Panc1 (cell line): ENCODE data around the gene SFPQ. TPM values are rescaled to one million over a fixed set of nuclear protein-coding genes. Genes with fewer than 3 reads are reported as not detected.

Source experiments
- ATAC-seq: fragments of 200-7000 bp; cut with Tn5 transposase; 2 replicates; pipeline ENCODE4 v1.9.1; 2020; ENCODE audit warnings: mild to moderate bottlenecking, moderate library complexity
- BruUV-seq: library from RNA; stranded (reverse); fragments of 400-500 nt; replicated peaks from 2 replicates; lab custom pipeline; 2021; lab: Mats Ljungman, UMichigan
- CTCF ChIA-PET: fragments of 300-600 bp; sonication (Branson Sonifier 250); formaldehyde crosslinking; loops from one replicate; lab custom pipeline; 2022; ENCODE audit warnings: antibody characterized with exemption; lab: Charles Lee
- POLR2A ChIA-PET: fragments of 300-600 bp; sonication (Branson Sonifier 250); formaldehyde crosslinking; loops from one replicate; lab custom pipeline; 2022; ENCODE audit warnings: antibody characterized with exemption; lab: Charles Lee
- DNase-seq: peaks from one replicate; pipeline ENCODE4 v3.0.0-alpha.2; 2010; ENCODE audit warnings: low read depth, low spot score
- H3K27ac ChIP-seq: 2 replicates; pipeline ENCODE4 v1.5.1; 2011; ENCODE audit warnings: mild to moderate bottlenecking, low read length, inconsistent platforms
- H3K27me3 ChIP-seq: fragments of 200-500 bp; sonication (Bioruptor generic); 2 replicates; pipeline ENCODE4 v1.6.0; 2014; ENCODE audit warnings: low read length, inconsistent platforms; ENCODE audit not compliant: control insufficient read depth, insufficient read depth
- H3K36me3 ChIP-seq: fragments of 200-500 bp; sonication (Bioruptor generic); 2 replicates; pipeline ENCODE4 v1.5.1; 2014; ENCODE audit warnings: inconsistent platforms, mild to moderate bottlenecking, low read length, moderate library complexity; ENCODE audit not compliant: control insufficient read depth, insufficient read depth
- H3K4me1 ChIP-seq: 2 replicates; pipeline ENCODE4 v1.5.1; 2011; ENCODE audit warnings: inconsistent platforms, mild to moderate bottlenecking, low read length, moderate library complexity; ENCODE audit not compliant: control insufficient read depth, insufficient read depth
- H3K4me3 ChIP-seq, 2 experiments: 2 replicates each; pipeline ENCODE4 v1.5.1; 2011 to 2012; ENCODE audit warnings: low read depth in 2 of 2, low read length in 2 of 2, mild to moderate bottlenecking in 2 of 2, inconsistent platforms in 1 of 2, moderate library complexity in 1 of 2
- H3K9me3 ChIP-seq: fragments of 200-500 bp; sonication (Bioruptor generic); 2 replicates; pipeline ENCODE4 v1.5.1; 2014; ENCODE audit warnings: low read depth, mild to moderate bottlenecking, inconsistent platforms, low read length, moderate library complexity; ENCODE audit not compliant: control insufficient read depth, insufficient read depth
- POLR2AphosphoS5 ChIP-seq: IDR thresholded peaks from 2 replicates; pipeline ENCODE4 v1.6.1; 2012; ENCODE audit warnings: mild to moderate bottlenecking, low read depth, low read length, moderate library complexity
- SIN3A ChIP-seq: IDR thresholded peaks from 2 replicates; pipeline ENCODE4 v1.6.1; 2012; ENCODE audit warnings: low read depth, mild to moderate bottlenecking, low read length, moderate library complexity, borderline replicate concordance; ENCODE audit not compliant: insufficient read depth
- TCF7L2 ChIP-seq: IDR thresholded peaks from 2 replicates; pipeline ENCODE4 v1.6.1; 2011; ENCODE audit warnings: mild to moderate bottlenecking, low read depth, low read length, inconsistent platforms
- in situ Hi-C: cut with HindIII; loops from 2 replicates; pipeline ENCODE4 v1.10.0; 2016; ENCODE audit warnings: low sequenced_read_pairs, low pct_unique_long_range_greater_than_20kb
- intact Hi-C: fragments of 100-400 bp; cut with micrococcal nuclease; formaldehyde crosslinking; loops from one replicate; pipeline ENCODE4 v1.10.0; 2022; ENCODE audit not compliant: unreplicated experiment
- total RNA-seq: library from RNA; stranded (reverse); gene quantifications from one replicate; pipeline ENCODE4 v1.2.1, GENCODE V29; 2021; ENCODE audit not compliant: unreplicated experiment
- TF ChIP-seq, protein P1 (sequence below), 2 experiments: IDR thresholded peaks; 2 replicates each; pipeline ENCODE4 v1.6.1; 2011 to 2012; ENCODE audit warnings: low read depth in 2 of 2, control low read depth in 1 of 2, low read length in 1 of 2, mild to moderate bottlenecking in 1 of 2, moderate library complexity in 1 of 2; ENCODE audit not compliant: insufficient read depth in 1 of 2
- TF ChIP-seq, protein P2 (sequence below): fragments of 450-650 bp; IDR thresholded peaks from 2 replicates; pipeline ENCODE4 v1.5.1; 2017; ENCODE audit warnings: mild to moderate bottlenecking

The SFPQ gene
- total RNA-seq, 1 experiment from 2014 or later: 266 TPM

DNA sequence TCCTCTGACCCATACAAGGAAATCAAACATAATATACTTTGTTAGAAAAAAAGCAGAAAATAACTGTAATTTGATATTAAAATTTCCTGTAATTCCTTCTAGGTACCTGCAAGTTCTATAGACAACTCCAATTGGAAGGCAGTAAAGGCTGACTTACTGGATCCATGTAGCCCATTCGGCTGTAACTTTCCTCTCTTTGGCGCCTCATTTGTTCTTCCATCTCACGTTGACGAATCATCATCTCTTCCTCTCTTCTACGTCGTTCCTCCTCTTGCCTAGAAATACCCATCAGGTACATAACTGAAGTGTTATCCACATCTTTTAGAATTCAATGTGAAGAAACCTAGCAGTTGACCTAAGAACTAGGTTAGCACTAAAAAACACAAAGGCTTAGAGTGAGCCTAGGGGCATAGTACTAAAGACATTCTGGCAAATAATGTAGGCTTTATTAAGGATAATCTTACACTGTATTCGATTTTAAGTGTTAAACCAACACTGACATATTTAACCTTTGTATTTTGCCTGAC is 5.1 kb downstream of the SFPQ start:
- intact Hi-C loops (no loop called here), in situ Hi-C loops (no loop called here)
- Histone ChIP-seq H3K27ac (no peak overlapping the region), H3K36me3 (peaks cover 82% of the 10 kb centered on the region), H3K9me3 (no peaks in the 10 kb centered on the region), H3K27me3 (no peaks in the 10 kb centered on the region), H3K4me1 (peaks cover 29% of the 10 kb centered on the region), H3K4me3 (no peak overlapping the region)
- DNase-seq: no peak
- CTCF ChIA-PET: no interaction called here
- POLR2A ChIA-PET: no interaction called here
- ATAC-seq: no peak
- no TSS peak for BruUV-seq
- TF ChIP-seq, protein P1, sequence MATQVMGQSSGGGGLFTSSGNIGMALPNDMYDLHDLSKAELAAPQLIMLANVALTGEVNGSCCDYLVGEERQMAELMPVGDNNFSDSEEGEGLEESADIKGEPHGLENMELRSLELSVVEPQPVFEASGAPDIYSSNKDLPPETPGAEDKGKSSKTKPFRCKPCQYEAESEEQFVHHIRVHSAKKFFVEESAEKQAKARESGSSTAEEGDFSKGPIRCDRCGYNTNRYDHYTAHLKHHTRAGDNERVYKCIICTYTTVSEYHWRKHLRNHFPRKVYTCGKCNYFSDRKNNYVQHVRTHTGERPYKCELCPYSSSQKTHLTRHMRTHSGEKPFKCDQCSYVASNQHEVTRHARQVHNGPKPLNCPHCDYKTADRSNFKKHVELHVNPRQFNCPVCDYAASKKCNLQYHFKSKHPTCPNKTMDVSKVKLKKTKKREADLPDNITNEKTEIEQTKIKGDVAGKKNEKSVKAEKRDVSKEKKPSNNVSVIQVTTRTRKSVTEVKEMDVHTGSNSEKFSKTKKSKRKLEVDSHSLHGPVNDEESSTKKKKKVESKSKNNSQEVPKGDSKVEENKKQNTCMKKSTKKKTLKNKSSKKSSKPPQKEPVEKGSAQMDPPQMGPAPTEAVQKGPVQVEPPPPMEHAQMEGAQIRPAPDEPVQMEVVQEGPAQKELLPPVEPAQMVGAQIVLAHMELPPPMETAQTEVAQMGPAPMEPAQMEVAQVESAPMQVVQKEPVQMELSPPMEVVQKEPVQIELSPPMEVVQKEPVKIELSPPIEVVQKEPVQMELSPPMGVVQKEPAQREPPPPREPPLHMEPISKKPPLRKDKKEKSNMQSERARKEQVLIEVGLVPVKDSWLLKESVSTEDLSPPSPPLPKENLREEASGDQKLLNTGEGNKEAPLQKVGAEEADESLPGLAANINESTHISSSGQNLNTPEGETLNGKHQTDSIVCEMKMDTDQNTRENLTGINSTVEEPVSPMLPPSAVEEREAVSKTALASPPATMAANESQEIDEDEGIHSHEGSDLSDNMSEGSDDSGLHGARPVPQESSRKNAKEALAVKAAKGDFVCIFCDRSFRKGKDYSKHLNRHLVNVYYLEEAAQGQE (IDR thresholded peaks at IDR 0.05; ENCODE audit: insufficient read depth in 1 of 2, low read depth in 2 of 2, low read length in 1 of 2): no peak
- TF ChIP-seq, protein P2, sequence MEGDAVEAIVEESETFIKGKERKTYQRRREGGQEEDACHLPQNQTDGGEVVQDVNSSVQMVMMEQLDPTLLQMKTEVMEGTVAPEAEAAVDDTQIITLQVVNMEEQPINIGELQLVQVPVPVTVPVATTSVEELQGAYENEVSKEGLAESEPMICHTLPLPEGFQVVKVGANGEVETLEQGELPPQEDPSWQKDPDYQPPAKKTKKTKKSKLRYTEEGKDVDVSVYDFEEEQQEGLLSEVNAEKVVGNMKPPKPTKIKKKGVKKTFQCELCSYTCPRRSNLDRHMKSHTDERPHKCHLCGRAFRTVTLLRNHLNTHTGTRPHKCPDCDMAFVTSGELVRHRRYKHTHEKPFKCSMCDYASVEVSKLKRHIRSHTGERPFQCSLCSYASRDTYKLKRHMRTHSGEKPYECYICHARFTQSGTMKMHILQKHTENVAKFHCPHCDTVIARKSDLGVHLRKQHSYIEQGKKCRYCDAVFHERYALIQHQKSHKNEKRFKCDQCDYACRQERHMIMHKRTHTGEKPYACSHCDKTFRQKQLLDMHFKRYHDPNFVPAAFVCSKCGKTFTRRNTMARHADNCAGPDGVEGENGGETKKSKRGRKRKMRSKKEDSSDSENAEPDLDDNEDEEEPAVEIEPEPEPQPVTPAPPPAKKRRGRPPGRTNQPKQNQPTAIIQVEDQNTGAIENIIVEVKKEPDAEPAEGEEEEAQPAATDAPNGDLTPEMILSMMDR: no peak
- TF ChIP-seq POLR2AphosphoS5: no peak
- no peak for TF ChIP-seq TCF7L2
- no peak for TF ChIP-seq SIN3A

DNA sequence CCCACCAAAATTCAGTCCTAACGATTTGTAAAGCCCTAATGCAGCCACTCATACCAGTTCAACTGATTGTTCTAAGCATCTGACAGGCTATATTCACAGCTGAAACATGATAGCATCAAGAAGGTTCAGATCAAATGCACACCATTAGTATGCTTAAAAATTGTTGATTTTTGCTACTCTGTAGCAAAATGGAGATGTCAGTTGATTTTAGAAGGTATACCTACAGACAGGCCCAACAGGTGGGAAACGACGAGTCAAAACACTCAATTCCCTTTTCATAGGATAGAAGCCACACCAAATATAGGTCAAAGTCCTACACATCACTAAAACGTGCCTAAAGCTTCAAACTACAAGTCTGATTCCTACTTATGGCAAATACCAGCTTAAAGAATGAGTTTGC is 6.7 kb downstream of the SFPQ start:
- peaks cover 87% of the 10 kb centered on the region for H3K36me3 ChIP-seq

More for the DNA sequence above, 6.7 kb downstream of the SFPQ start:
- no peaks in the 10 kb centered on the region for H3K9me3 ChIP-seq
- H3K27me3 ChIP-seq: no peaks in the 10 kb centered on the region
- H3K4me3 ChIP-seq: no peak overlapping the region
- H3K4me1 ChIP-seq: peaks cover 29% of the 10 kb centered on the region
- DNase-seq (no peak), ATAC-seq (no peak)
- intact Hi-C loops: no loop called here
- in situ Hi-C loops: no loop called here
- no peak for TF ChIP-seq TCF7L2
- TF ChIP-seq, protein P1 (IDR thresholded peaks at IDR 0.05; ENCODE audit: insufficient read depth in 1 of 2, low read depth in 2 of 2, low read length in 1 of 2): no peak
- no peak for TF ChIP-seq POLR2AphosphoS5
- TF ChIP-seq, protein P2: no peak
- TF ChIP-seq SIN3A: no peak
- ChIA-PET POLR2A (no interaction called here), CTCF (no interaction called here)
- no peak overlapping the region for H3K27ac ChIP-seq
- no TSS peak for BruUV-seq
